Loucy (cell line): Measurements from ENCODE around the gene FOXM1.
A peak's percentile ranks its signal among the peaks of the same experiment; 100 is the strongest.
"Not testable (repeated sequence)": the region's sequence is repeated elsewhere in the genome, so short reads cannot be mapped to it uniquely, and the experiment has no call there.

ENCODE experiments used
- H2AFZ ChIP-seq: fragments of 200-600 bp; sonication (generic); 2 replicates; pipeline ENCODE4 v1.6.0; 2016; ENCODE audit warnings: antibody characterized with exemption, mild to moderate bottlenecking, low read length, moderate library complexity
- H3F3A ChIP-seq: fragments of 200-600 bp; 2 replicates; pipeline ENCODE4 v1.6.0; 2016; ENCODE audit warnings: antibody characterized with exemption, low read depth, mild to moderate bottlenecking
- H3K27me3 ChIP-seq: fragments of 200-600 bp; sonication (generic); 2 replicates; pipeline ENCODE4 v1.6.1; 2014; ENCODE audit warnings: low read length, mild to moderate bottlenecking; ENCODE audit not compliant: insufficient read depth, poor library complexity, severe bottlenecking
- H3K36me3 ChIP-seq: fragments of 200-600 bp; sonication (generic); 2 replicates; pipeline ENCODE4 v1.6.1; 2016; ENCODE audit warnings: low read length; ENCODE audit not compliant: insufficient read depth
- H3K4me1 ChIP-seq: fragments of 200-600 bp; sonication (generic); 2 replicates; pipeline ENCODE4 v1.5.1; 2014; ENCODE audit warnings: low read length, mild to moderate bottlenecking; ENCODE audit not compliant: insufficient read depth, poor library complexity, severe bottlenecking
- H3K4me2 ChIP-seq: fragments of 200-600 bp; sonication (generic); 2 replicates; pipeline ENCODE4 v1.6.0; 2014; ENCODE audit warnings: antibody characterized with exemption, low read length, low read depth, mild to moderate bottlenecking; ENCODE audit not compliant: poor library complexity, severe bottlenecking
- H3K4me3 ChIP-seq: fragments of 200-600 bp; sonication (generic); 2 replicates; pipeline ENCODE4 v1.5.1; 2014; ENCODE audit warnings: low read length, mild to moderate bottlenecking, mixed read lengths; ENCODE audit not compliant: poor library complexity, severe bottlenecking
- H3K79me2 ChIP-seq: fragments of 200-600 bp; sonication (generic); 2 replicates; pipeline ENCODE4 v1.6.1; 2014; ENCODE audit warnings: low read length; ENCODE audit not compliant: insufficient read depth
- H3K9ac ChIP-seq: fragments of 200-600 bp; sonication (generic); 2 replicates; pipeline ENCODE4 v1.6.0; 2014; ENCODE audit warnings: mild to moderate bottlenecking, low read depth, low read length, moderate library complexity; ENCODE audit not compliant: poor library complexity, severe bottlenecking
- H3K9me2 ChIP-seq: fragments of 200-600 bp; sonication (generic); replicated peaks from 2 replicates; pipeline ENCODE4 v1.6.1; 2016; ENCODE audit warnings: low read depth, low read length, mixed read lengths
- H3K9me3 ChIP-seq: fragments of 200-600 bp; sonication (generic); 2 replicates; pipeline ENCODE4 v1.6.1; 2014; ENCODE audit warnings: mild to moderate bottlenecking, antibody characterized with exemption, low read length, low read depth; ENCODE audit not compliant: insufficient read depth
- H4K20me1 ChIP-seq: fragments of 200-600 bp; sonication (generic); 2 replicates; pipeline ENCODE4 v1.6.0; 2014; ENCODE audit warnings: antibody characterized with exemption, low read length, mild to moderate bottlenecking; ENCODE audit not compliant: insufficient read depth, poor library complexity, severe bottlenecking
- EZH2phosphoT487 ChIP-seq: fragments of 200-600 bp; IDR thresholded peaks from 2 replicates; pipeline ENCODE4 v1.6.1; 2018; ENCODE audit warnings: antibody characterized with exemption, mild to moderate bottlenecking, moderate library complexity, borderline replicate concordance
- TF ChIP-seq, protein P1 (sequence below): fragments of 200-600 bp; sonication (generic); conservative IDR thresholded peaks from 2 replicates; pipeline ENCODE4 v1.5.1; 2014; ENCODE audit warnings: mild to moderate bottlenecking, antibody characterized with exemption, low read length

FOXM1 gene

DNA sequence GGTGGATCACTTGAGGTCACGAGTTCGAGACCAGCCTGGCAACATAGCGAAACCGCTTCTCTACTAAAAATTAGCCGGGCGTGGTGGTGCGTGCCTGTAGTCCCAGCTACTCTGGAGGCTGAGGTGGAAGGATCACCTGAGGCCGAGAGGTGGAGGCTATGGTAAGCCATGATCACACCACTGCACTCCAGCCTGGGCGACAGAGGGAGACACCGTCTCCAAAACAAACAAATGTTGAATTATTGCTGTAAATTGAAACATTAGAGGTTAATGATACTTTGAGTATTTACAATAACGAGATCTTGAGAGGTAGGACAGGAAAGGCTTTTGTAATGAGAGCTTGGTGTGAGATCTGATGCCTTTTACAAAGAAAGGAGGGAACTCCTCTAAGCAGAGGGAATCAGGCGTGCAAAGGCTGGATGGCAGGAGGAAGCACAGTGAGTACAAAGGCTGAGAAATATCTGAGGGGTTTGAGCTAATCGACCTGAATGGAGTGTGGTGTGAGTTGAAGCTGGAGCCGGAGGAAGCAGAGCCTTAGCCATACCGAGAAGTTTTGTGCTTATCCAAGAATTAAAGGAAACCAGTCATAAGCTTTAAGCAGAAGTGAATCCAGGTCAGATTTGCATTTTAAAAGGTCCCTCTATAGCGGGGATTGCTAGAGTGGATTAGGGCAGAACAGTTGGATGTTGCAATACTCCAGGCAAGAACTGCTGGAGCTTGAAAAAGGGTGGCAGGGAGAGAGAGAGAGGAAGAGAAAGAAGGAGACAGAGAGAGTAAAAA, 1.2 kb upstream of the FOXM1 start:
- Histone ChIP-seq H3K27me3 (no peaks in the 10 kb centered on the region), H3K9me2 (no peaks in the 10 kb centered on the region), H3K4me1 (peaks cover 35% of the 10 kb centered on the region), H3K36me3 (peaks cover 8% of the 10 kb centered on the region; the same call in 1 of the 2 replicates), H3F3A (no peaks in the 10 kb centered on the region), H3K79me2 (peaks cover 97% of the 10 kb centered on the region), H2AFZ (no peak overlapping the region), H3K9ac (peak overlapping the region; percentile 92), H3K4me2 (peak overlapping the region; percentile 77), H3K9me3 (no peaks in the 10 kb centered on the region), H3K4me3 (peak overlapping the region; percentile 91), H4K20me1 (peaks cover 14% of the 10 kb centered on the region)
- no peak for TF ChIP-seq EZH2phosphoT487
- TF ChIP-seq, protein P1, sequence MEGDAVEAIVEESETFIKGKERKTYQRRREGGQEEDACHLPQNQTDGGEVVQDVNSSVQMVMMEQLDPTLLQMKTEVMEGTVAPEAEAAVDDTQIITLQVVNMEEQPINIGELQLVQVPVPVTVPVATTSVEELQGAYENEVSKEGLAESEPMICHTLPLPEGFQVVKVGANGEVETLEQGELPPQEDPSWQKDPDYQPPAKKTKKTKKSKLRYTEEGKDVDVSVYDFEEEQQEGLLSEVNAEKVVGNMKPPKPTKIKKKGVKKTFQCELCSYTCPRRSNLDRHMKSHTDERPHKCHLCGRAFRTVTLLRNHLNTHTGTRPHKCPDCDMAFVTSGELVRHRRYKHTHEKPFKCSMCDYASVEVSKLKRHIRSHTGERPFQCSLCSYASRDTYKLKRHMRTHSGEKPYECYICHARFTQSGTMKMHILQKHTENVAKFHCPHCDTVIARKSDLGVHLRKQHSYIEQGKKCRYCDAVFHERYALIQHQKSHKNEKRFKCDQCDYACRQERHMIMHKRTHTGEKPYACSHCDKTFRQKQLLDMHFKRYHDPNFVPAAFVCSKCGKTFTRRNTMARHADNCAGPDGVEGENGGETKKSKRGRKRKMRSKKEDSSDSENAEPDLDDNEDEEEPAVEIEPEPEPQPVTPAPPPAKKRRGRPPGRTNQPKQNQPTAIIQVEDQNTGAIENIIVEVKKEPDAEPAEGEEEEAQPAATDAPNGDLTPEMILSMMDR = no peak

DNA sequence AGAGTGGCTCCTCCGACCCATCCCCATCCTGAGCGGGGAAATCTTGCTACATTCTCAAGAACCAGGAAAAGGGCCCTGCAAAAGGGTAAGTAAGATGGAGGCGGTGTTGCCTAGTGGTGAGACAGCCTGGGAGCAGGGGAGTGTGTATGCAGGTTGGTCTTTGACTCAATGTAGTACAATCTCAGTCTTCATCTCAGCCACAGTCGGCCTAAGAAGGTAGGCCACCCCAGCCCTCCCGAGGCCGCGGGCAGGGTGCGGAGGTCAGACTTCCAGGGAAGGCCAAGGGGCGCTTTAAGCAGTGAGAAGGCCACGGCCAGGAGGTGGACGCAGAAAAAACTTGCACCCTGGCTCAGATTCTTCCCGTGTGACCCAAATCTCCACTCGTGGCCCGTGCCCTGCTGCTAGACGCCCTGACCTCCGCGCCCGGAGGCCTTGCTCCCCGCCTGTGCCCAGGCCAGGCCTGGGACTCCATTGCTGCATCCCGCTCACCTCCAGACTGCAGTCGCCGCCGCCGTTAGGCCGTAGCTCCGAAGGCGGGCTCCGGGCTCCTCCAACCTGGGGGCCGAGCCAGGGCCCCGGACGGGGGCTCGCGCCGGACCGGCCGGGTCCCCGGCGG, 435 bp downstream of the FOXM1 start:
- TF ChIP-seq, protein P1 = no peak
- no peak for TF ChIP-seq EZH2phosphoT487
- H3F3A ChIP-seq = no peaks in the 10 kb centered on the region

DNA sequence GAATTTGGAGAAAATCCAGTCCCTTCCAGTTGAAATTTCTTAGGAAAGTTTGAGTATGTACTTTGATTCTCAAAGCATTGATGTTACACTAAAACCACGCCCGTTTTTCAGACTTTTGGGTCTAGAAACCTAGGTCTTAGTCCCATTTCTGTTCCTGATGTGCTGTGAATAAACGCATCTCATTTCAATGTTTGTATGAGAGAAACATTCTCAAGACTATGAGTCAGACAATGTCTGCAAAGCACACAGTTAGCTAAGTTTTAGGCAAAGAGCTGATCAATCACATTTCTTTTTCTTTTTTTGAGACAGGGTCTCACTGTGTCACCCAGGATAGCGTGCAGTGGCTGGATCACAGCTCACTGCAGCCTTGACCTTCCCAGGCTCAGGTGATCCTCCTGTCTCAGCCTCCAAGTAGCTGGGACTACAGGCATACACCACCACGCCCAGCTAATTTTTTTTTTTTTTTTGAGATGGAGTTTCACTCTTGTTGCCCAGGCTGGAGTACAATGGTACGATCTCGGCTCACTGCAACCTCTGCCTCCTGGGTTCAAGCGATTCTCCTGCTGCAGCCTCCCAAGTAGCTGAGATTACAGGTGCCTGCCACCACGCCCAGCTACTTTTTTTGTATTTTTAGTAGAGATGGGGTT, 7.9 kb downstream of the FOXM1 start:
- H3K36me3 ChIP-seq = peaks cover 76% of the 10 kb centered on the region; the same call in 1 of the 2 replicates

More for the DNA sequence above, 435 bp downstream of the FOXM1 start:
- Histone ChIP-seq H2AFZ (peak overlapping the region; percentile 74), H3K9me2 (no peaks in the 10 kb centered on the region), H3K4me1 (peaks cover 43% of the 10 kb centered on the region), H3K4me3 (peak overlapping the region; percentile 91), H3K4me2 (peak overlapping the region; percentile 87), H3K27me3 (no peaks in the 10 kb centered on the region), H3K9ac (peak overlapping the region; percentile 92), H3K9me3 (no peaks in the 10 kb centered on the region), H3K36me3 (peaks cover 17% of the 10 kb centered on the region; the same call in 1 of the 2 replicates), H4K20me1 (peaks cover 17% of the 10 kb centered on the region), H3K79me2 (peaks cover 97% of the 10 kb centered on the region)

More for the DNA sequence above, 7.9 kb downstream of the FOXM1 start:
- H4K20me1 ChIP-seq, H2AFZ ChIP-seq, H3K9ac ChIP-seq, H3K9me3 ChIP-seq, H3K4me3 ChIP-seq, H3K4me2 ChIP-seq, H3F3A ChIP-seq, H3K9me2 ChIP-seq, H3K27me3 ChIP-seq: not testable (repeated sequence)
- peaks cover 15% of the 10 kb centered on the region for H3K4me1 ChIP-seq
- H3K79me2 ChIP-seq = peaks cover 51% of the 10 kb centered on the region
